Measurements from ENCODE around the gene OR2B2. TPM values are rescaled to one million over a fixed set of nuclear protein-coding genes. Genes with fewer than 3 reads are reported as not detected.
A peak's percentile ranks its signal among the peaks of the same experiment; 100 is the strongest.

OR2B2 gene
- total RNA-seq, 2 experiments from 2014 or later = not detected

DNA sequence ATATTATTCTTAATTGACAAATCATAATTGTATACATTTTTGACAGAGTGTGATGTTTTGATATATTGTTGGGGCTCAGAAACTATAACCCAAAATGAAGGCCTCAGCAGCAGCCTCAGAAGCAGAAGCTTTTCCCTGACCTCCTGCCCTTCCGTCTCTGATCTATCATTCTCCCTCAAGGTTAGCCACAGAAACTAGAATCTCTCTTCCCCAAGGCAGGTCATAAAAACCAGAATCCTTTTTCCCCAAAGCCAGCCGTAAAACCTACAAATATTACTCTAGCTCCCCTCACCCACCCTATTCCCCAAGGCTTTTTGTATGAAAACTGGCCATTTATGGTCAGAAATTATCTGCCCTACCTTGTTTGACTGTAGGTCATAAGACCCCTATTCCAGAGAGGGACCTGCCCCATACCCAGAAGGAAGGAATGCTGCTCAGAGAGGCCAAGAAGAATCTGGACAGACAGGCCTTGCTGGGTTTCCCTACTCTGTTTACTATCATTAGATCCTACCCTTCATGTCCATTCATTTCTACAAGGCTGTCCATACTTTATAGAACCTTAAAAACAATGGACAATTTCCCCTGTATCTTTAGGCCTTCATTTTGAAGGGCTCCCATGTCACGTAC is 14.5 kb downstream of the OR2B2 start:
- Histone ChIP-seq H3K4me1 (ENCODE audit: insufficient read depth, low read length) (peaks cover 21% of the 10 kb centered on the region), H3K36me3 (ENCODE audit: insufficient read depth, low read length) (no peaks in the 10 kb centered on the region), H3K27ac (ENCODE audit: low read depth in 1 of 2, low read length in 2 of 2) (no peak overlapping the region), H3K9me3 (ENCODE audit: control insufficient read depth in 1 of 2, insufficient read depth in 1 of 2, low read length in 2 of 2) (peaks cover 0 to 7% of the 10 kb centered on the region in 2 experiments), H3K4me3 (ENCODE audit: low read length) (no peak overlapping the region), H3K27me3 (ENCODE audit: control insufficient read depth in 1 of 2, insufficient read depth in 2 of 2, low read length in 2 of 2) (no peaks in the 10 kb centered on the region)
- peaks cover 24% of the 10 kb centered on the region for H3K36me3 Mint-ChIP-seq (ENCODE audit: low read depth)
- H3K27me3 Mint-ChIP-seq = peaks cover 7% of the 10 kb centered on the region
- ATAC-seq (ENCODE audit: poor library complexity) = no peak
- H3K4me3 Mint-ChIP-seq = peak overlapping the region; percentile 30
- no peak for TF ChIP-seq CTCF (IDR thresholded peaks at IDR 0.05)
- intact Hi-C loops (cut with DNase I, micrococcal nuclease) = loop anchor here (2.0 to 10.0 kb wide), 5 partner anchors 379 to 1873 kb away; a partner anchor contains a TSS
- peaks cover 22% of the 10 kb centered on the region for H3K4me1 Mint-ChIP-seq (ENCODE audit: low read depth)
- no peak for DNase-seq
- H3K9me3 Mint-ChIP-seq = no peaks in the 10 kb centered on the region
- CTCF ChIA-PET = interaction anchor here (5.2 to 6.4 kb wide), 4 partner anchors 30 to 125 kb away, joined by 33 to 60 read pairs (median 43); a partner anchor contains a TSS
- H3K27ac Mint-ChIP-seq = no peak overlapping the region
- POLR2A ChIA-PET = interaction anchor here (1.0 to 10.4 kb wide), 4 partner anchors 28 to 1773 kb away, joined by 3 to 1297 read pairs (median 262); a partner anchor contains a TSS

DNA sequence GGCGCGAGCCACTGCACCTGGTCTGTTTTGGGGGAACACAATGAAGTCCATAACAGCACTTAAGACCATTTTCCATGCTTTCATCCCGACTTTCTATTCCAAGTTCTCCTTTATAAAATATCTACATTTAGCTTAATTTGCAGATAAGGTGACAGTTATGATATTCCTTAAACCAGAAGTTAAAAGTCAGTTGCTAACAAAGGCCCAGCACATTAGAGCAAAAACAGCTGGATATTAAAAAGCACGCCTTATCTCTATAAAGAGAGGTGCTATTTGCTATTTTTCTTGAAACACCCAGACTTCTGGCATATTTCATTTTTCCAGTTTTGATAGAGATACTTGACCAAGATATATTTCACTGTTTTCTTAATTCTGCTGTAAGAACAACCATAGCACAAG is 15.8 kb downstream of the OR2B2 start:
- ChIA-PET POLR2A (interaction anchor here (0.7 to 10.4 kb wide), 12 partner anchors 27 to 764 kb away, joined by 5 to 1297 read pairs (median 80); a partner anchor contains a TSS), CTCF (interaction anchor here (0.9 to 6.4 kb wide), 21 partner anchors 24 to 769 kb away, joined by 3 to 60 read pairs (median 8); partner anchors contain the start of gene POM121L2)
- Mint-ChIP-seq H3K27ac (no peak overlapping the region), H3K4me1 (ENCODE audit: low read depth) (peaks cover 19% of the 10 kb centered on the region), H3K27me3 (no peaks in the 10 kb centered on the region), H3K4me3 (peak overlapping the region; percentile 55), H3K36me3 (ENCODE audit: low read depth) (peaks cover 16% of the 10 kb centered on the region), H3K9me3 (peaks cover 2% of the 10 kb centered on the region)
- no peak for DNase-seq
- no peaks in the 10 kb centered on the region for H3K27me3 ChIP-seq (ENCODE audit: control insufficient read depth in 1 of 2, insufficient read depth in 2 of 2, low read length in 2 of 2)
- no peak for TF ChIP-seq CTCF (IDR thresholded peaks at IDR 0.05)
- H3K27ac ChIP-seq (ENCODE audit: low read depth in 1 of 2, low read length in 2 of 2) = no peak overlapping the region
- peaks cover 0 to 15% of the 10 kb centered on the region in 2 experiments for H3K9me3 ChIP-seq (ENCODE audit: control insufficient read depth in 1 of 2, insufficient read depth in 1 of 2, low read length in 2 of 2)
- H3K4me1 ChIP-seq (ENCODE audit: insufficient read depth, low read length) = peaks cover 30% of the 10 kb centered on the region
- H3K4me3 ChIP-seq (ENCODE audit: low read length) = no peak overlapping the region
- no peaks in the 10 kb centered on the region for H3K36me3 ChIP-seq (ENCODE audit: insufficient read depth, low read length)
- no peak for ATAC-seq (ENCODE audit: poor library complexity)
- intact Hi-C loops (cut with DNase I, micrococcal nuclease) = loop anchor here (2.0 to 10.0 kb wide), 5 partner anchors 378 to 1872 kb away; a partner anchor contains a TSS

DNA sequence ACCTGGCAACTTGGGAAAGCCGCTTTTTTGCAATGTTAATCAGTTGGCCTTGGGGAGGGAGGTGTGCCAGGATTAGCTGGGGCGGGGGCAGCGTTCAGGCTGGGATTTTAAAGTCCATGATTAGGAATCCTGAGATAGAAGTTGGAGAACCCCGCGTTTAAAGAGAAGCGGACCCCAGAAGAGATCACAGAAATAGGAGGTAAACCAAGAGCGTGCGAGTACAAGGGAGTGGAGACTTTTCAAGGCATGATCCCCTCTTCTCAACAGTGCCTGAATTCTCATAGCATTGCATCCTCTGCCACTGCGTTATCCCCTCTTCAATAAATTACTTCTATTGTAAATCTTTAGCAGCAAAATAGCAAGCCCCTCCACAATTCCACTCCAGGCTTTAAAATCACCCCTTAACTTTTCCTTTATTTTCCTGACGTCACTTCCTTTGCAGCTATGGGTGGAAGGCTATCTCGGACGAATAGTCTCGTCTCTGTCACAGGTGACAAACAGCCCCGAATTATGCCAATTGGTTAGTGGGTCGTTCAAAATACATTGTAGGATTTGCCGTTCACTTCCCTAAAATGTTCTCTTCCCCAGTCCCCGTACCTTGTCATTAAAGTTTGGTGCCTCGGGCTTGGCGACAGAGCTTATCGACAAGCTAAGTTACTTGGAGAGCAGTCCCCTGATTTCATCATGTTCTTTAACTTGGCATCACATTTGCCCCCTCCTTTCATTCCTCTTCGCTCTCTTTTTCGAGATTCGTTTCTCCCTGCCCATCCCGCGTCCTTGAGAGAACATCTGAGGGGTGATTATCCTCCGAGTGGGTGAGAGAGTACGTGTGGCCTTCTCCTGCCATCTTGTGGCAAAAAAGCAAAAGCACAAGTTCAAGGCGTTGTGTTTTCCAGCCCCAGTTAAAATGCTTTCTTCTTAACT is 17.1 kb downstream of the OR2B2 start:
- Mint-ChIP-seq H3K27me3 (no peaks in the 10 kb centered on the region), H3K36me3 (ENCODE audit: low read depth) (peaks cover 10% of the 10 kb centered on the region)

More for the DNA sequence above, 17.1 kb downstream of the OR2B2 start:
- H3K4me3 ChIP-seq (ENCODE audit: low read length) = peak overlapping the region; percentile 74
- H3K27me3 ChIP-seq (ENCODE audit: control insufficient read depth in 1 of 2, insufficient read depth in 2 of 2, low read length in 2 of 2) = no peaks in the 10 kb centered on the region
- TF ChIP-seq CTCF (IDR thresholded peaks at IDR 0.05) = peak; percentile 86
- H3K4me3 Mint-ChIP-seq = no peak overlapping the region
- H3K27ac Mint-ChIP-seq = no peak overlapping the region
- H3K4me1 ChIP-seq (ENCODE audit: insufficient read depth, low read length) = peaks cover 42% of the 10 kb centered on the region
- peaks cover 0 to 24% of the 10 kb centered on the region in 2 experiments for H3K9me3 ChIP-seq (ENCODE audit: control insufficient read depth in 1 of 2, insufficient read depth in 1 of 2, low read length in 2 of 2)
- ChIA-PET CTCF (interaction anchor here (0.7 to 6.4 kb wide), 23 partner anchors 22 to 1300 kb away, joined by 3 to 60 read pairs (median 6); partner anchors contain the start of gene POM121L2), POLR2A (interaction anchor here (0.7 to 10.4 kb wide), 36 partner anchors 11 to 1874 kb away, joined by 3 to 1297 read pairs (median 23); partner anchors contain the start of genes HMGN4, ZNF184 and ZNF391)
- peak overlapping the region; percentile 84 to 86 for H3K27ac ChIP-seq (ENCODE audit: low read depth in 1 of 2, low read length in 2 of 2)
- ATAC-seq (ENCODE audit: poor library complexity) (peak; percentile 32), DNase-seq (peak in 13 of 14 experiments; percentile 31 to 90 (median 57))
- intact Hi-C loops (cut with DNase I, micrococcal nuclease) = loop anchor here (1.0 to 10.0 kb wide), 16 partner anchors 58 to 1870 kb away; partner anchors contain the start of gene POM121L2 (in 1 of the 2)
- peaks cover 29% of the 10 kb centered on the region for H3K4me1 Mint-ChIP-seq (ENCODE audit: low read depth)
- peaks cover 2% of the 10 kb centered on the region for H3K9me3 Mint-ChIP-seq
- H3K36me3 ChIP-seq (ENCODE audit: insufficient read depth, low read length) = no peaks in the 10 kb centered on the region

Measured in CD4-positive, alpha-beta T cell (primary cell).